Breast epithelium (tissue), 3 donors: ENCODE measurements around the gene PSD2.

ENCODE experiments used
- POLR2A ChIP-seq: fragments of 450-650 bp; IDR thresholded peaks from one replicate; pipeline ENCODE4 v1.6.1; 2016; ENCODE audit warnings: antibody characterized with exemption, mild to moderate bottlenecking, moderate library complexity
- TF ChIP-seq, protein P1 (sequence below), 3 donors: fragments of 450-650 bp; IDR thresholded peaks; one replicate each; pipeline ENCODE4 v1.5.1; 2016 to 2017; ENCODE audit warnings: antibody characterized with exemption in 3 of 3, mild to moderate bottlenecking in 3 of 3, moderate library complexity in 3 of 3

DNA sequence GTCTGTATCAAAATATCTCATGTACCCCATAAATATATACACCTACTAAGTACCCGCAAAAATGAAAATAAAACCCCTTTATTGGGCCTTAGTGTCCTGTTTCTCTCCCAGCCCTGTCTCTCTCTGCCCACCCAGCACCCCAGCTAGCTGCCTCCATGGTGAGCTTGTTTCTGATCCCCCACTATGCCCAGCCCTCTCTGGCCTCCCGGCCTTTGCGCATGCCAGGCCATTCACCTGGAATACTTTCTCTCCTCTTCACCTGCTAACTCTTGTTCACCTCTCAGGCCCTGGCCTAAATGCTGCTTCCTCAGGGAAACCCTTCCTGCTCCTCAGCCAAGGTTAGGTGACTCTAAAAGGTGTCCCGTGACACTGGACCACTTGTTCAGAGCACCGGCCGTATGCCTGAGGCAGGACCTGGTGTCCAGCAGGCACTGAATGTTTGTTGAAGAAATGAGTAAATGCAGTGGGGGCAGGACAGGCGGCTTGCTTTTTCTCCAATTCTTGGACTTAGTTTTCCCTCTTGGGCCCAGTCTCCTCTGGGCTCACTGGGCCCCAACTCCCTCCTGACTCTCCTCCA, 58.5 kb downstream of the PSD2 start:
- TF ChIP-seq, protein P1, sequence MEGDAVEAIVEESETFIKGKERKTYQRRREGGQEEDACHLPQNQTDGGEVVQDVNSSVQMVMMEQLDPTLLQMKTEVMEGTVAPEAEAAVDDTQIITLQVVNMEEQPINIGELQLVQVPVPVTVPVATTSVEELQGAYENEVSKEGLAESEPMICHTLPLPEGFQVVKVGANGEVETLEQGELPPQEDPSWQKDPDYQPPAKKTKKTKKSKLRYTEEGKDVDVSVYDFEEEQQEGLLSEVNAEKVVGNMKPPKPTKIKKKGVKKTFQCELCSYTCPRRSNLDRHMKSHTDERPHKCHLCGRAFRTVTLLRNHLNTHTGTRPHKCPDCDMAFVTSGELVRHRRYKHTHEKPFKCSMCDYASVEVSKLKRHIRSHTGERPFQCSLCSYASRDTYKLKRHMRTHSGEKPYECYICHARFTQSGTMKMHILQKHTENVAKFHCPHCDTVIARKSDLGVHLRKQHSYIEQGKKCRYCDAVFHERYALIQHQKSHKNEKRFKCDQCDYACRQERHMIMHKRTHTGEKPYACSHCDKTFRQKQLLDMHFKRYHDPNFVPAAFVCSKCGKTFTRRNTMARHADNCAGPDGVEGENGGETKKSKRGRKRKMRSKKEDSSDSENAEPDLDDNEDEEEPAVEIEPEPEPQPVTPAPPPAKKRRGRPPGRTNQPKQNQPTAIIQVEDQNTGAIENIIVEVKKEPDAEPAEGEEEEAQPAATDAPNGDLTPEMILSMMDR (IDR thresholded peaks at IDR 0.05) = no peak
- no peak for TF ChIP-seq POLR2A
